GM23338 (cell line): ENCODE data around the gene TBC1D5. TPM values are rescaled to one million over a fixed set of nuclear protein-coding genes. Genes with fewer than 3 reads are reported as not detected.

Experiments
- ATAC-seq: fragments of 200-7000 bp; cut with Tn5 transposase; 3 replicates; pipeline ENCODE4 v1.9.1; 2020
- DNase-seq: peaks from one replicate; pipeline ENCODE4 v3.0.0-alpha.2; 2015; ENCODE audit warnings: low spot score
- H2AFZ ChIP-seq: fragments of 200-600 bp; sonication (generic); 2 replicates; pipeline ENCODE4 v1.8.0; 2016; ENCODE audit warnings: antibody characterized with exemption, mild to moderate bottlenecking, moderate library complexity
- H3F3A ChIP-seq: fragments of 200-600 bp; sonication (generic); replicated peaks from 2 replicates; pipeline ENCODE4 v1.8.0; 2017; ENCODE audit warnings: antibody characterized with exemption, mixed run types, low read depth
- H3K27ac ChIP-seq: fragments of 200-600 bp; sonication (generic); 2 replicates; pipeline ENCODE4 v1.6.1; 2016; ENCODE audit warnings: low read depth
- H3K27me3 ChIP-seq: fragments of 200-600 bp; sonication (generic); 2 replicates; pipeline ENCODE4 v1.8.0; 2016; ENCODE audit warnings: mild to moderate bottlenecking, mixed run types, moderate library complexity; ENCODE audit not compliant: insufficient read depth
- H3K36me3 ChIP-seq: fragments of 200-600 bp; sonication (generic); 2 replicates; pipeline ENCODE4 v1.8.0; 2016; ENCODE audit warnings: mild to moderate bottlenecking; ENCODE audit not compliant: insufficient read depth
- H3K4me1 ChIP-seq: fragments of 200-600 bp; sonication (generic); 2 replicates; pipeline ENCODE4 v1.8.0; 2016; ENCODE audit warnings: mild to moderate bottlenecking, moderate library complexity; ENCODE audit not compliant: insufficient read depth
- H3K4me2 ChIP-seq: fragments of 200-600 bp; sonication (generic); 2 replicates; pipeline ENCODE4 v1.7.1; 2017; ENCODE audit warnings: mixed run types
- H3K4me3 ChIP-seq: fragments of 200-600 bp; sonication (generic); 2 replicates; pipeline ENCODE4 v1.6.1; 2016; ENCODE audit warnings: mixed run types
- H3K79me2 ChIP-seq: fragments of 200-600 bp; sonication (generic); replicated peaks from 2 replicates; pipeline ENCODE4 v1.8.0; 2017; ENCODE audit warnings: mild to moderate bottlenecking; ENCODE audit not compliant: insufficient read depth
- H3K9me2 ChIP-seq: fragments of 200-600 bp; sonication (generic); 2 replicates; pipeline ENCODE4 v1.8.0; 2017; ENCODE audit not compliant: insufficient read depth
- H4K20me1 ChIP-seq: fragments of 200-600 bp; sonication (generic); replicated peaks from 2 replicates; pipeline ENCODE4 v1.8.0; 2017; ENCODE audit warnings: mild to moderate bottlenecking; ENCODE audit not compliant: insufficient read depth
- H3K27ac Mint-ChIP-seq: 2 replicates; pipeline ENCODE4 v1.8.0; 2020; ENCODE audit warnings: inconsistent platforms, mild to moderate bottlenecking, moderate library complexity, mixed read lengths
- H3K27me3 Mint-ChIP-seq: 3 replicates; pipeline ENCODE4 v1.8.0; 2022; ENCODE audit warnings: low read depth, mild to moderate bottlenecking, moderate library complexity, mixed read lengths, inconsistent platforms; ENCODE audit not compliant: insufficient read depth, poor library complexity
- H3K36me3 Mint-ChIP-seq: 3 replicates; pipeline ENCODE4 v1.8.0; 2021; ENCODE audit warnings: low read depth, mild to moderate bottlenecking, inconsistent platforms, moderate library complexity, mixed read lengths
- H3K4me1 Mint-ChIP-seq: 3 replicates; pipeline ENCODE4 v1.8.0; 2020; ENCODE audit warnings: mild to moderate bottlenecking, inconsistent platforms, mixed read lengths
- H3K4me3 Mint-ChIP-seq: 3 replicates; pipeline ENCODE4 v1.8.0; 2021; ENCODE audit warnings: moderate library complexity, mild to moderate bottlenecking, inconsistent platforms, mixed read lengths
- H3K9me3 Mint-ChIP-seq: 3 replicates; pipeline ENCODE4 v1.8.0; 2020; ENCODE audit warnings: moderate library complexity, mild to moderate bottlenecking, inconsistent platforms, mixed read lengths
- CREB1 ChIP-seq: fragments of 250-450 bp; sonication (Bioruptor Pico); IDR thresholded peaks from 2 replicates; pipeline ENCODE4 v1.5.0; 2020; ENCODE audit warnings: low read depth, mild to moderate bottlenecking, moderate library complexity
- CTCF ChIP-seq, 2 experiments: fragments of 200-600 bp in 1 of 2; sonication (generic) in 1 of 2; conservative IDR thresholded peaks; 2 replicates each; pipeline versions ENCODE4 v1.5.1 to v1.6.1; 2016 to 2017; ENCODE audit warnings: antibody characterized with exemption in 2 of 2, low read depth in 2 of 2, mild to moderate bottlenecking in 2 of 2, moderate library complexity in 1 of 2
- ETS1 ChIP-seq: IDR thresholded peaks from 2 replicates; pipeline ENCODE4 v1.6.1; 2016; ENCODE audit warnings: antibody characterized with exemption
- EZH2 ChIP-seq: fragments of 200-600 bp; sonication (generic); IDR thresholded peaks from one replicate; pipeline ENCODE4 v1.8.0; 2017; ENCODE audit warnings: antibody characterized with exemption, mild to moderate bottlenecking, low read depth; ENCODE audit not compliant: unreplicated experiment
- EZH2phosphoT487 ChIP-seq: fragments of 200-600 bp; sonication (generic); IDR thresholded peaks from one replicate; pipeline ENCODE4 v1.8.1; 2018; ENCODE audit warnings: antibody characterized with exemption; ENCODE audit not compliant: unreplicated experiment
- JUNB ChIP-seq: IDR thresholded peaks from one replicate; pipeline ENCODE4 v1.6.1; 2016; ENCODE audit warnings: antibody characterized with exemption; ENCODE audit not compliant: unreplicated experiment
- NANOG ChIP-seq: IDR thresholded peaks from 2 replicates; pipeline ENCODE4 v1.6.1; 2016; ENCODE audit warnings: antibody characterized with exemption, borderline replicate concordance
- POLR2AphosphoS5 ChIP-seq: IDR thresholded peaks from 2 replicates; pipeline ENCODE4 v1.6.1; 2016; ENCODE audit warnings: antibody characterized with exemption, low read depth
- REST ChIP-seq: IDR thresholded peaks from one replicate; pipeline ENCODE4 v1.6.1; 2018; ENCODE audit warnings: antibody characterized with exemption; ENCODE audit not compliant: unreplicated experiment
- STAT1 ChIP-seq: IDR thresholded peaks from one replicate; pipeline ENCODE4 v1.6.1; 2016; ENCODE audit warnings: antibody characterized with exemption; ENCODE audit not compliant: unreplicated experiment
- ZNF331 ChIP-seq: fragments of 250-450 bp; sonication (Bioruptor Pico); IDR thresholded peaks from 2 replicates; pipeline ENCODE4 v1.5.0; 2020; ENCODE audit warnings: low read depth, mild to moderate bottlenecking, moderate library complexity
- polyA plus RNA-seq: library from polyadenylated mRNA; unstranded; fragments of >200 nt; fragmentation: Nextera tagmentation; extraction: Ambion mirVana; gene quantifications from 2 replicates; pipeline ENCODE4 v1.2.1, GENCODE V29; 2016
- total RNA-seq: library from RNA; depleted of rRNA; stranded (reverse); fragments of >200 nt; shearing (Covaris generic); gene quantifications from 2 replicates; pipeline ENCODE4 v1.2.3, GENCODE V29; 2014

TBC1D5 gene
- total and polyA plus RNA-seq, 2 experiments from 2014 or later, result 21.8 to 48.1 TPM

DNA sequence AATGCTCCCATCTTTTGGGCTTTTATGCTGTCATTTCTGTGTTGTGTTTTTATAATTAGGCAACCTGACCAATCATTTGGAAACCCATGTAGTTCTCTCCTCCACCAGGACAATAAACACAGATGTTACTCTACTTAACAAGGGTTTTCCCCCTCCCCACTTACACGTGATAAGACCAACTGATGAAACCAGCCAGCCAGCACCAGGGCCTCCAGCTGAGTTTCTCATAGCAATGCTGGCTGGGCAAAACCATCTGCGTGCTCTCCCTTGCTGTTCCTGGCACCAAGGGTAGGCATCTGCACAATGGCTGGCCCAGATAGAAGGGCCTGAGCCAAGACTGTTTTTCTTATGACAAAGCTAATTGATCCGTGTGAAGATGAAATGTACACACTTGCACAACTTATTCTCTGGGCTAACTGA lies 547.2 kb downstream of the TBC1D5 start (continued):
- no peak for TF ChIP-seq REST
- no peak for TF ChIP-seq CREB1 (CRISPR knock-in tag)
- TF ChIP-seq STAT1, result no peak
- no peak for TF ChIP-seq ETS1
- TF ChIP-seq NANOG, result no peak

DNA sequence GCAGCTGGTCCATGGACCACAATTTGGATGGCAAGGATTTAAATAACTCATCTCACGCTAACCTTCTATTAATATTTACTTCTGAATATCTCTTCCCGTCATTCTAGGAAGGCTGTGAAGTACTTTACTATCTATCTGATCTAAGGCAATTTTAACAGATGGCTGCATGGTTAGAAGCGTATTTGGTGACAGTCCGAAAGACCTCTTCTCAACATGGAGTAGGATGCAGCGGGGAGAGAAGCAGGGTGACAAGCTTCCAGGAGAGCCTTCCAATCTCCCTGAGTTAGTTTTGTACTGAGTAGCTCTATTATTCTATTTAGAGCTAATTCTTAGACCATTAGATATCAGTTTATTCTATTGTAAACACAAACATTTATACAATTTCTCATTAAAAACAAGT lies 548.3 kb downstream of the TBC1D5 start:
- Histone ChIP-seq H3K27me3 (no peaks in the 10 kb centered on the region), H3K4me1 (peaks cover 3% of the 10 kb centered on the region; the same call in 1 of the 2 replicates), H4K20me1 (no peaks in the 10 kb centered on the region), H3K27ac (no peak overlapping the region), H3K36me3 (no peaks in the 10 kb centered on the region), H3K79me2 (no peaks in the 10 kb centered on the region), H3K9me2 (no peaks in the 10 kb centered on the region), H3F3A (no peaks in the 10 kb centered on the region), H3K4me3 (no peak overlapping the region), H2AFZ (no peak overlapping the region), H3K4me2 (no peak overlapping the region)
- Mint-ChIP-seq H3K36me3 (no peaks in the 10 kb centered on the region), H3K9me3 (no peaks in the 10 kb centered on the region), H3K27me3 (peaks cover 2% of the 10 kb centered on the region), H3K4me1 (peaks cover 21% of the 10 kb centered on the region; the same call in 2 of the 3 replicates), H3K27ac (no peak overlapping the region), H3K4me3 (no peak overlapping the region)
- ATAC-seq (no peak), DNase-seq (no peak)
- no peak for TF ChIP-seq REST
- no peak for TF ChIP-seq EZH2phosphoT487
- TF ChIP-seq POLR2AphosphoS5, result no peak
- TF ChIP-seq JUNB, result no peak
- TF ChIP-seq CTCF (conservative IDR thresholded peaks at IDR 0.05; ENCODE audit: low read depth in 2 of 2), result no peak
- TF ChIP-seq CREB1 (CRISPR knock-in tag), result no peak
- TF ChIP-seq EZH2, result no peak
- TF ChIP-seq ETS1, result no peak
- TF ChIP-seq STAT1, result no peak
- TF ChIP-seq ZNF331 (CRISPR knock-in tag), result no peak
